Aorta (tissue), 5 donors: ENCODE data around the gene NKD1. TPM values are rescaled to one million over a fixed set of nuclear protein-coding genes. Genes with fewer than 3 reads are reported as not detected.

Source experiments
- ATAC-seq: fragments of 200-7000 bp; cut with Tn5 transposase; one replicate; pipeline ENCODE4 v1.9.1; 2022; ENCODE audit warnings: moderate library complexity; ENCODE audit not compliant: low FRiP score
- DNase-seq, 2 donors: peaks; one replicate each; pipeline ENCODE4 v3.0.0-alpha.2; 2020
- H3K27ac ChIP-seq, 2 donors: one replicate each; pipeline ENCODE4 v1.5.1; 2013; ENCODE audit warnings: low read length in 2 of 2, mild to moderate bottlenecking in 2 of 2, moderate library complexity in 2 of 2, control low read depth in 1 of 2, inconsistent platforms in 1 of 2, low read depth in 1 of 2
- H3K27me3 ChIP-seq, 2 donors: one replicate each; pipeline ENCODE4 v1.6.1; 2013; ENCODE audit warnings: control low read depth in 1 of 2, low read length in 1 of 2, mild to moderate bottlenecking in 1 of 2, moderate library complexity in 1 of 2; ENCODE audit not compliant: insufficient read depth in 2 of 2, control insufficient read depth in 1 of 2
- H3K36me3 ChIP-seq, 2 donors: one replicate each; pipeline ENCODE4 v1.6.1; 2013; ENCODE audit warnings: control low read depth in 1 of 2, low read length in 1 of 2, mild to moderate bottlenecking in 1 of 2; ENCODE audit not compliant: insufficient read depth in 2 of 2, control insufficient read depth in 1 of 2
- H3K4me1 ChIP-seq, 2 donors: one replicate each; pipeline ENCODE4 v1.6.1; 2013; ENCODE audit warnings: low read length in 2 of 2, control low read depth in 1 of 2, mild to moderate bottlenecking in 1 of 2, moderate library complexity in 1 of 2; ENCODE audit not compliant: insufficient read depth in 2 of 2, control insufficient read depth in 1 of 2
- H3K4me3 ChIP-seq, 2 donors: one replicate each; pipeline ENCODE4 v1.5.1; 2013; ENCODE audit warnings: low read length in 2 of 2, control low read depth in 1 of 2, mild to moderate bottlenecking in 1 of 2
- H3K9me3 ChIP-seq: one replicate; pipeline ENCODE4 v1.6.1; 2013; ENCODE audit warnings: mild to moderate bottlenecking, low read length; ENCODE audit not compliant: control insufficient read depth
- WGBS, 2 donors: extraction: QIAGEN DNeasy Blood & Tissue Kit; methylation state at CpG; one replicate each; pipeline ENCODE4 v1.1.7; 2013; 5-methylcytosine and 5-hydroxymethylcytosine counted together
- intact Hi-C, 2 donors: fragments of 100-400 bp; cut with DNase I; formaldehyde crosslinking; loops; one replicate each; pipeline versions ENCODE4 v1.14.2 to v1.15.0; 2022
- polyA plus RNA-seq, 2 donors: library from polyadenylated mRNA; stranded (reverse); fragments of 200-250 nt; gene quantifications; one replicate each; pipeline ENCODE4 v1.2.3, GENCODE V29; 2013
- total RNA-seq, 2 donors: library from RNA; stranded (reverse); fragmentation: NEBNext Ultra II Directional; extraction: Animal tissue kit (Norgen Biotek cat#: 25700); gene quantifications; one replicate each; pipeline ENCODE4 v1.2.1, GENCODE V29; 2021
- donor health status: healthy with polysubstance abuse.
- donor health status: Bipolar disorder and iron deficiency.
- donor health status: DM: no; HTN: no; CAD: no.
- donor health status: DM: no; HTN: no; CAD: no.
- donor health status: DM: yes; HTN: yes; CAD: no.

Gene NKD1
- total and polyA plus RNA-seq, 4 donors: 5.1 to 55.2 (median 21.0) TPM

GRCh38 chr16:50636753-50637374 is 88.7 kb downstream of the NKD1 start:
- Histone ChIP-seq H3K4me1 (no peaks in the 10 kb centered on the region), H3K27ac (no peak overlapping the region), H3K4me3 (no peak overlapping the region), H3K27me3 (no peaks in the 10 kb centered on the region), H3K36me3 (peaks cover 0 to 3% of the 10 kb centered on the region in 2 donors), H3K9me3 (no peaks in the 10 kb centered on the region)
- ATAC-seq (no peak), DNase-seq (no peak)
- WGBS, 2 donors: 93 to 95% methylated on average over 10 of the region's 10 CpGs
- intact Hi-C loops: no loop called here

GRCh38 chr16:50637716-50638602 is 89.8 kb downstream of the NKD1 start:
- Histone ChIP-seq H3K9me3 (no peaks in the 10 kb centered on the region), H3K4me3 (no peak overlapping the region), H3K27ac (no peak overlapping the region), H3K36me3 (peaks cover 0 to 3% of the 10 kb centered on the region in 2 donors), H3K4me1 (no peaks in the 10 kb centered on the region), H3K27me3 (no peaks in the 10 kb centered on the region)
- no peak for ATAC-seq
- DNase-seq: no peak
- WGBS, 2 donors: 86 to 90% methylated on average over 13 of the region's 13 CpGs
- intact Hi-C loops: no loop called here

GRCh38 chr16:50638816-50639670 is 90.8 kb downstream of the NKD1 start:
- intact Hi-C loops: no loop called here

GRCh38 chr16:50640391-50640790 is 92.2 kb downstream of the NKD1 start:
- WGBS, 2 donors: 99 to 100% methylated on average over 1 of the region's 1 CpG
- ATAC-seq (no peak), DNase-seq (no peak)
- no peak overlapping the region for H3K27ac ChIP-seq
- H3K27me3 ChIP-seq: no peaks in the 10 kb centered on the region
- intact Hi-C loops: no loop called here
- H3K4me1 ChIP-seq: no peaks in the 10 kb centered on the region
- no peaks in the 10 kb centered on the region for H3K9me3 ChIP-seq
- H3K36me3 ChIP-seq: no peaks in the 10 kb centered on the region
- no peak overlapping the region for H3K4me3 ChIP-seq

More at GRCh38 chr16:50638816-50639670, 90.8 kb downstream of the NKD1 start:
- Histone ChIP-seq H3K4me1 (no peaks in the 10 kb centered on the region), H3K27ac (no peak overlapping the region), H3K36me3 (no peaks in the 10 kb centered on the region), H3K9me3 (no peaks in the 10 kb centered on the region), H3K27me3 (no peaks in the 10 kb centered on the region), H3K4me3 (no peak overlapping the region)
- DNase-seq (no peak), ATAC-seq (no peak)
- 76 to 87% methylated on average over 8 of the region's 8 CpGs for WGBS, 2 donors

- H3K4me3 ChIP-seq: no peak overlapping the region
- H3K36me3 ChIP-seq: no peaks in the 10 kb centered on the region
Observed at GRCh38 chr16:50640919-50641817, 93.0 kb downstream of the NKD1 start.

GRCh38 chr16:50641818-50642187 is 93.6 kb downstream of the NKD1 start:
- H3K4me1 ChIP-seq: no peaks in the 10 kb centered on the region
- ATAC-seq (no peak), DNase-seq (no peak)
- no peak overlapping the region for H3K27ac ChIP-seq
- no peaks in the 10 kb centered on the region for H3K27me3 ChIP-seq
- H3K9me3 ChIP-seq: no peaks in the 10 kb centered on the region
- no peak overlapping the region for H3K4me3 ChIP-seq
- 95 to 98% methylated on average over 4 of the region's 4 CpGs for WGBS, 2 donors
- intact Hi-C loops: no loop called here
- no peaks in the 10 kb centered on the region for H3K36me3 ChIP-seq

More at GRCh38 chr16:50640919-50641817, 93.0 kb downstream of the NKD1 start:
- ATAC-seq (no peak), DNase-seq (no peak)
- Histone ChIP-seq H3K9me3 (no peaks in the 10 kb centered on the region), H3K4me1 (no peaks in the 10 kb centered on the region), H3K27me3 (no peaks in the 10 kb centered on the region), H3K27ac (no peak overlapping the region)
- intact Hi-C loops: no loop called here
- 84 to 85% methylated on average over 15 of the region's 15 CpGs for WGBS, 2 donors

GRCh38 chr16:50642349-50642748 is 94.2 kb downstream of the NKD1 start:
- intact Hi-C loops: no loop called here
- Histone ChIP-seq H3K36me3 (no peaks in the 10 kb centered on the region), H3K4me1 (no peaks in the 10 kb centered on the region), H3K27ac (no peak overlapping the region), H3K4me3 (no peak overlapping the region), H3K27me3 (no peaks in the 10 kb centered on the region), H3K9me3 (no peaks in the 10 kb centered on the region)
- DNase-seq (no peak), ATAC-seq (no peak)
- WGBS, 2 donors: 85 to 87% methylated on average over 5 of the region's 5 CpGs

- H3K27ac ChIP-seq: no peak overlapping the region
- H3K36me3 ChIP-seq: peaks cover 0 to 2% of the 10 kb centered on the region in 2 donors
- DNase-seq (no peak), ATAC-seq (no peak)
- no peaks in the 10 kb centered on the region for H3K27me3 ChIP-seq
- H3K4me1 ChIP-seq: no peaks in the 10 kb centered on the region
- intact Hi-C loops: no loop called here
- 81 to 89% methylated on average over 4 of the region's 4 CpGs for WGBS, 2 donors
- no peak overlapping the region for H3K4me3 ChIP-seq
- no peaks in the 10 kb centered on the region for H3K9me3 ChIP-seq
Observed at GRCh38 chr16:50643192-50643591, 95.0 kb downstream of the NKD1 start.
